H1 (cell line): Measurements from ENCODE around the gene TCF7L1. TPM values are rescaled to one million over a fixed set of nuclear protein-coding genes. Genes with fewer than 3 reads are reported as not detected.

Experiments
- CTCF ChIA-PET: fragments of 300-600 bp; sonication (Branson Sonifier 250); formaldehyde crosslinking; loops from one replicate; lab custom pipeline; 2021; ENCODE audit not compliant: partially characterized antibody; lab: Charles Lee
- POLR2A ChIA-PET: fragments of 300-600 bp; sonication (Branson Sonifier 250); formaldehyde crosslinking; loops from one replicate; lab custom pipeline; 2021; ENCODE audit warnings: inconsistent platforms; ENCODE audit not compliant: partially characterized antibody; lab: Charles Lee
- DNase-seq, 2 experiments: peaks; one replicate each; pipeline versions ENCODE4 v3.0.0 to v3.0.0-alpha.2; 2010 to 2022; ENCODE audit warnings: low spot score in 2 of 2, low read depth in 1 of 2, mixed read lengths in 1 of 2
- FAIRE-seq: peaks from 2 replicates; lab custom pipeline; 2011; peaks lifted over from hg19 to GRCh38; lab: Jason Lieb, UNC
- H2AFZ ChIP-seq: 2 replicates; pipeline ENCODE4 v1.8.1; 2012; ENCODE audit warnings: low read length, inconsistent platforms
- H2AK5ac ChIP-seq: 2 replicates; pipeline ENCODE4 v1.6.1; 2013; ENCODE audit warnings: low read depth, low read length
- H2BK120ac ChIP-seq: replicated peaks from 2 replicates; pipeline ENCODE3; 2013; ENCODE audit warnings: low read depth, low read length, inconsistent platforms
- H2BK12ac ChIP-seq: 2 replicates; pipeline ENCODE4 v1.6.1; 2013; ENCODE audit warnings: low read depth, low read length
- H2BK15ac ChIP-seq: 2 replicates; pipeline ENCODE4 v1.6.1; 2013; ENCODE audit warnings: low read length
- H2BK20ac ChIP-seq: 2 replicates; pipeline ENCODE4 v1.6.1; 2013; ENCODE audit warnings: low read length
- H2BK5ac ChIP-seq: 2 replicates; pipeline ENCODE4 v1.6.1; 2013; ENCODE audit warnings: low read depth, low read length
- H3K14ac ChIP-seq: 2 replicates; pipeline ENCODE4 v1.6.1; 2013; ENCODE audit warnings: inconsistent platforms; ENCODE audit not compliant: insufficient read length
- H3K18ac ChIP-seq: 2 replicates; pipeline ENCODE4 v1.6.1; 2013; ENCODE audit warnings: low read length; ENCODE audit errors: extremely low read depth
- H3K23ac ChIP-seq: 2 replicates; pipeline ENCODE4 v1.6.1; 2013; ENCODE audit warnings: inconsistent platforms; ENCODE audit not compliant: insufficient read length
- H3K23me2 ChIP-seq: 2 replicates; pipeline ENCODE4 v1.6.1; 2013; ENCODE audit warnings: low read depth, low read length
- H3K27ac ChIP-seq: 2 replicates; pipeline ENCODE4 v1.6.1; 2011; ENCODE audit warnings: low read depth, low read length, inconsistent platforms
- H3K27me3 ChIP-seq, 4 experiments: replicated peaks in 1 of 4; 1 replicate in 1 of 4; 2 replicates in 3 of 4; pipeline versions ENCODE4 v1.6.1 to v1.8.1; 2011 to 2013; ENCODE audit warnings: low read length in 3 of 4, mild to moderate bottlenecking in 3 of 4, inconsistent platforms in 2 of 4, mixed read lengths in 2 of 4, moderate library complexity in 1 of 4; ENCODE audit not compliant: control insufficient read depth in 3 of 4, insufficient read depth in 3 of 4; ENCODE audit errors: extremely low read depth in 1 of 4
- H3K36me3 ChIP-seq, 4 experiments: 2 replicates each; pipeline versions ENCODE4 v1.6.1 to v1.8.1; 2011 to 2013; ENCODE audit warnings: mild to moderate bottlenecking in 4 of 4, low read length in 3 of 4, moderate library complexity in 2 of 4, control low read depth in 1 of 4, inconsistent platforms in 1 of 4; ENCODE audit not compliant: insufficient read depth in 4 of 4, control insufficient read depth in 2 of 4
- H3K4ac ChIP-seq: replicated peaks from 2 replicates; pipeline ENCODE3; 2013; ENCODE audit warnings: low read length, low read depth, mixed read lengths, inconsistent platforms; ENCODE audit not compliant: insufficient read length
- H3K4me1 ChIP-seq, 4 experiments: replicated peaks in 1 of 4; 1 replicate in 1 of 4; 2 replicates in 3 of 4; pipeline versions ENCODE4 v1.6.1 to v1.8.1; 2011 to 2013; ENCODE audit warnings: low read length in 3 of 4, inconsistent platforms in 2 of 4, mixed read lengths in 1 of 4; ENCODE audit not compliant: insufficient read depth in 4 of 4, control insufficient read depth in 3 of 4
- H3K4me2 ChIP-seq, 2 experiments: 2 replicates each; pipeline versions ENCODE4 v1.6.1 to v1.8.1; 2011 to 2013; ENCODE audit warnings: low read depth in 2 of 2, low read length in 2 of 2, control low read depth in 1 of 2, inconsistent platforms in 1 of 2, mild to moderate bottlenecking in 1 of 2; ENCODE audit not compliant: insufficient read depth in 1 of 2
- H3K4me3 ChIP-seq, 4 experiments: fragments of 200-600, 300-600 bp in 1 of 4; sonication (generic), shearing (Covaris generic), sonication (Bioruptor Twin) in 1 of 4; 2 replicates each; pipeline versions ENCODE4 v1.5.1 to v1.8.1; 2011 to 2016; ENCODE audit warnings: low read length in 4 of 4, low read depth in 3 of 4, control low read depth in 2 of 4, inconsistent platforms in 2 of 4, mild to moderate bottlenecking in 2 of 4, mixed read lengths in 1 of 4, moderate library complexity in 1 of 4; ENCODE audit not compliant: insufficient read depth in 2 of 4; ENCODE audit errors: extremely low read depth in 1 of 4
- H3K56ac ChIP-seq: replicated peaks from 2 replicates; pipeline ENCODE3; 2013; ENCODE audit warnings: low read depth, mild to moderate bottlenecking, mixed read lengths, low read length, inconsistent platforms; ENCODE audit not compliant: insufficient read length
- H3K79me1 ChIP-seq: 2 replicates; pipeline ENCODE4 v1.6.1; 2013; ENCODE audit warnings: low read depth, low read length, control low read depth
- H3K79me2 ChIP-seq, 2 experiments: 2 replicates each; pipeline versions ENCODE4 v1.6.1 to v1.8.1; 2012 to 2013; ENCODE audit warnings: low read length in 2 of 2, mild to moderate bottlenecking in 2 of 2, inconsistent platforms in 1 of 2; ENCODE audit not compliant: insufficient read depth in 2 of 2, control insufficient read depth in 1 of 2
- H3K9ac ChIP-seq, 4 experiments: replicated peaks in 1 of 4; 1 replicate in 1 of 4; 2 replicates in 3 of 4; pipeline versions ENCODE4 v1.6.1 to v1.8.1; 2011 to 2013; ENCODE audit warnings: low read depth in 3 of 4, low read length in 3 of 4, control low read depth in 2 of 4, mild to moderate bottlenecking in 2 of 4, moderate library complexity in 2 of 4, inconsistent platforms in 1 of 4; ENCODE audit errors: extremely low read depth in 1 of 4
- H3K9me3 ChIP-seq, 2 experiments: 2 replicates each; pipeline versions ENCODE4 v1.6.1 to v1.8.1; 2012 to 2013; ENCODE audit warnings: mild to moderate bottlenecking in 2 of 2, moderate library complexity in 2 of 2, control low read depth in 1 of 2, inconsistent platforms in 1 of 2, low read depth in 1 of 2, low read length in 1 of 2, mixed read lengths in 1 of 2; ENCODE audit not compliant: insufficient read depth in 2 of 2
- H4K20me1 ChIP-seq, 2 experiments: replicated peaks in 1 of 2; 2 replicates each; pipeline versions ENCODE3 to v1.8.1; 2011 to 2013; ENCODE audit warnings: inconsistent platforms in 2 of 2, low read length in 2 of 2, mild to moderate bottlenecking in 1 of 2; ENCODE audit not compliant: insufficient read depth in 2 of 2, control insufficient read depth in 1 of 2
- H4K5ac ChIP-seq: 2 replicates; pipeline ENCODE4 v1.6.1; 2013; ENCODE audit warnings: low read length, low read depth, mixed read lengths, inconsistent platforms; ENCODE audit not compliant: insufficient read length
- H4K8ac ChIP-seq: 2 replicates; pipeline ENCODE4 v1.8.0; 2013; ENCODE audit warnings: mild to moderate bottlenecking, moderate library complexity, low read length, inconsistent platforms; ENCODE audit not compliant: insufficient read depth; ENCODE audit errors: extremely low read depth
- H4K91ac ChIP-seq: replicated peaks from 2 replicates; pipeline ENCODE3; 2013; ENCODE audit warnings: low read length, mixed read lengths, inconsistent platforms; ENCODE audit not compliant: insufficient read length
- CBX5 ChIP-seq: fragments of 300-800, 300-1000 bp; sonication (generic); IDR thresholded peaks from 2 replicates; pipeline ENCODE4 v1.7.1; 2016; ENCODE audit warnings: antibody characterized with exemption, low read length, low read depth
- CBX8 ChIP-seq: fragments of 300-800, 300-1000 bp; sonication (generic); IDR thresholded peaks from 2 replicates; pipeline ENCODE4 v1.7.1; 2016; ENCODE audit warnings: low read depth, low read length, borderline replicate concordance
- GABPA ChIP-seq: IDR thresholded peaks from 2 replicates; pipeline ENCODE4 v1.6.1; 2011; ENCODE audit warnings: mild to moderate bottlenecking, low read length, moderate library complexity, borderline replicate concordance; ENCODE audit not compliant: insufficient read depth
- GTF2F1 ChIP-seq: IDR thresholded peaks from 2 replicates; pipeline ENCODE4 v1.6.1; 2012; ENCODE audit warnings: low read depth, low read length, improper control_type of control experiment, borderline replicate concordance
- HDAC2 ChIP-seq, 2 experiments: fragments of 300-600 bp in 1 of 2; sonication (generic) in 1 of 2; IDR thresholded peaks; 2 replicates each; pipeline ENCODE4 v1.6.1; 2011 to 2012; ENCODE audit warnings: low read depth in 2 of 2, low read length in 2 of 2, mild to moderate bottlenecking in 2 of 2, moderate library complexity in 2 of 2, borderline replicate concordance in 1 of 2, inconsistent platforms in 1 of 2
- MAFK ChIP-seq: IDR thresholded peaks from 2 replicates; pipeline ENCODE4 v1.6.1; 2012; ENCODE audit warnings: low read depth, mild to moderate bottlenecking, improper control_type of control experiment, low read length
- POLR2A ChIP-seq, 2 experiments: IDR thresholded peaks; 1 replicate in 1 of 2; 2 replicates in 1 of 2; pipeline ENCODE4 v1.6.1; 2011; ENCODE audit warnings: low read depth in 2 of 2, low read length in 2 of 2, mild to moderate bottlenecking in 2 of 2; ENCODE audit errors: control extremely low read depth in 1 of 2
- RBBP5 ChIP-seq: IDR thresholded peaks from 2 replicates; pipeline ENCODE4 v1.7.1; 2012; ENCODE audit warnings: low read depth, mild to moderate bottlenecking, inconsistent platforms, low read length, moderate library complexity, borderline replicate concordance
- TAF1 ChIP-seq: IDR thresholded peaks from 2 replicates; pipeline ENCODE4 v1.6.1; 2011; ENCODE audit warnings: mild to moderate bottlenecking, low read depth, low read length
- USF2 ChIP-seq: IDR thresholded peaks from 2 replicates; pipeline ENCODE4 v1.6.1; 2011; ENCODE audit warnings: low read length, improper control_type of control experiment
- ZNF274 ChIP-seq: IDR thresholded peaks from 2 replicates; pipeline ENCODE4 v1.7.0; 2012; ENCODE audit warnings: low read length, borderline replicate concordance; ENCODE audit errors: extremely low read depth
- WGBS, 2 experiments: shearing (Covaris generic) in 1 of 2; methylation state at CpG; one replicate each; pipeline versions ENCODE4 v1.1.6 to v1.1.7; 2013 to 2015; ENCODE audit warnings: low lambda C conversion rate in 2 of 2, mixed read lengths in 2 of 2, inconsistent platforms in 1 of 2, low coverage in 1 of 2, missing lambda C conversion rate in 1 of 2; ENCODE audit not compliant: insufficient replicate concordance in 2 of 2, insufficient coverage in 1 of 2, insufficient read length in 1 of 2; ENCODE audit errors: extremely low coverage in 1 of 2, missing lambda C conversion rate in 1 of 2; 5-methylcytosine and 5-hydroxymethylcytosine counted together
- polyA plus RNA-seq, 7 experiments: library from polyadenylated mRNA; depleted of rRNA in 3 of 7; stranded (reverse) in 5 of 7; unstranded in 2 of 7; fragments of >200 nt in 5 of 7; fragments of 200-250 nt in 2 of 7; gene quantifications; 1 replicate in 5 of 7; 2 replicates in 1 of 7; 4 replicates in 1 of 7; pipeline versions ENCODE4 v1.2.1 to v1.2.3, GENCODE V29; 2011 to 2013; ENCODE audit warnings: missing spikeins in 2 of 7, mixed read lengths in 2 of 7
- total RNA-seq: library from RNA; stranded (reverse); fragmentation: NEBNext Ultra II Directional; extraction: Animal tissue kit (Norgen Biotek cat#: 25700); gene quantifications from 2 replicates; pipeline ENCODE4 v1.2.1, GENCODE V29; 2021
- TF ChIP-seq, protein P1 (sequence below): IDR thresholded peaks from 2 replicates; pipeline ENCODE4 v1.6.1; 2012; ENCODE audit warnings: inconsistent platforms

TCF7L1 gene
- total and polyA plus RNA-seq, 2 of the 8 experiments (the other 6 are each of a cell fraction or from before 2014, with no cell fraction given): 27.5 to 108 TPM

- no peak overlapping the region for H2BK5ac ChIP-seq
- no peak overlapping the region for H3K27ac ChIP-seq
- no peak overlapping the region for H3K4me2 ChIP-seq
- no peak overlapping the region for H3K18ac ChIP-seq
- ChIA-PET CTCF (interaction anchor here (0.7 to 5.3 kb wide), 4 partner anchors 14 to 77 kb away, joined by 3 to 38 read pairs (median 3); no protein-coding TSS in a partner anchor), POLR2A (interaction anchor here (0.6 to 2.2 kb wide), 7 partner anchors 8 to 113 kb away, joined by 3 to 10 read pairs (median 4); no protein-coding TSS in a partner anchor)
- no peak overlapping the region for H4K91ac ChIP-seq
- peaks cover 0 to 8% (median 0%) of the 10 kb centered on the region in 4 experiments; a peak in 2 of 8 replicates for H3K36me3 ChIP-seq
- no peak overlapping the region for H2AK5ac ChIP-seq
- no peak overlapping the region for H4K8ac ChIP-seq
- no peak overlapping the region for H3K14ac ChIP-seq
- DNase-seq: no peak
- no peak overlapping the region for H3K9ac ChIP-seq
- H3K27me3 ChIP-seq: no peaks in the 10 kb centered on the region
- H3K4me1 ChIP-seq: peaks cover 0 to 11% (median 5%) of the 10 kb centered on the region in 4 experiments; a peak in 5 of 7 replicates
- peaks cover 40 to 41% of the 10 kb centered on the region in 2 experiments for H4K20me1 ChIP-seq
- no peak overlapping the region for H2BK20ac ChIP-seq
- H4K5ac ChIP-seq: no peak overlapping the region
- H3K79me2 ChIP-seq: peaks cover 22 to 98% of the 10 kb centered on the region in 2 experiments
- no peak overlapping the region for H2AFZ ChIP-seq
- no peak overlapping the region for H2BK15ac ChIP-seq
- H3K4me3 ChIP-seq: no peak overlapping the region
- no peaks in the 10 kb centered on the region for H3K23me2 ChIP-seq
- H3K56ac ChIP-seq: no peak overlapping the region
- no peak overlapping the region for H2BK120ac ChIP-seq
- H3K9me3 ChIP-seq: no peaks in the 10 kb centered on the region
- no peak overlapping the region for H3K23ac ChIP-seq
- 93% methylated on average over 3 of the region's 3 CpGs; no CpG with 5 or more reads in 1 of the 2 experiments for whole genome bisulfite sequencing, 2 experiments
- H3K4ac ChIP-seq: no peak overlapping the region
- no peak overlapping the region for H2BK12ac ChIP-seq
- H3K79me1 ChIP-seq: peaks cover 32% of the 10 kb centered on the region
- FAIRE-seq: no peak
- TF ChIP-seq GABPA (no peak), HDAC2 (IDR thresholded peaks at IDR 0.05; ENCODE audit: borderline replicate concordance in 1 of 2, low read depth in 2 of 2, low read length in 2 of 2) (no peak), TAF1 (no peak), ZNF274 (no peak), POLR2A (IDR thresholded peaks at IDR 0.05; ENCODE audit: control extremely low read depth in 1 of 2, low read depth in 2 of 2, low read length in 2 of 2) (no peak), CBX8 (no peak), RBBP5 (no peak), GTF2F1 (no peak), USF2 (no peak), CBX5 (no peak), MAFK (no peak)
- TF ChIP-seq, protein P1, sequence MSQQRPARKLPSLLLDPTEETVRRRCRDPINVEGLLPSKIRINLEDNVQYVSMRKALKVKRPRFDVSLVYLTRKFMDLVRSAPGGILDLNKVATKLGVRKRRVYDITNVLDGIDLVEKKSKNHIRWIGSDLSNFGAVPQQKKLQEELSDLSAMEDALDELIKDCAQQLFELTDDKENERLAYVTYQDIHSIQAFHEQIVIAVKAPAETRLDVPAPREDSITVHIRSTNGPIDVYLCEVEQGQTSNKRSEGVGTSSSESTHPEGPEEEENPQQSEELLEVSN: no peak
Observed at GRCh38 chr2:85169581-85169980, 36.4 kb downstream of the TCF7L1 start.
